HepG2 (cell line): ENCODE results near the gene DHCR7. TPM values are rescaled to one million over a fixed set of nuclear protein-coding genes. Genes with fewer than 3 reads are reported as not detected.

ENCODE experiments used
- ATAC-seq: fragments of 200-7000 bp; cut with Tn5 transposase; 3 replicates; pipeline ENCODE4 v1.9.1; 2020; ENCODE audit warnings: mild to moderate bottlenecking, moderate library complexity
- BruUV-seq: library from RNA; stranded (reverse); fragments of 400-500 nt; replicated peaks from 2 replicates; lab custom pipeline; 2021; lab: Mats Ljungman, UMichigan
- CTCF ChIA-PET: fragments of 300-600 bp; formaldehyde crosslinking; extraction: SDS; loops from one replicate; lab custom pipeline; 2021; ENCODE audit warnings: low total read pairs, inconsistent platforms, low intra/inter-chr PET ratio; lab: Yijun Ruan, JAX
- POLR2A ChIA-PET: fragments of 350-600 bp; sonication (Branson Sonifier 250); formaldehyde crosslinking; loops from one replicate; lab custom pipeline; 2020; ENCODE audit warnings: antibody characterized with exemption, inconsistent platforms; lab: Yijun Ruan, JAX
- DNase-seq: peaks from one replicate; pipeline ENCODE4 v3.0.0-alpha.2; 2015; ENCODE audit warnings: low spot score
- FAIRE-seq: peaks from 3 replicates; lab custom pipeline; 2011; peaks lifted over from hg19 to GRCh38; lab: Jason Lieb, UNC
- H2AFZ ChIP-seq: one replicate; pipeline ENCODE4 v1.6.1; 2011; ENCODE audit warnings: low read length, inconsistent platforms
- H3K27ac ChIP-seq: fragments of 300-600 bp; 3 replicates; pipeline ENCODE4 v1.8.0; 2011; ENCODE audit warnings: mixed run types, mild to moderate bottlenecking, mixed read lengths, low read length, inconsistent platforms; ENCODE audit not compliant: insufficient read depth; ENCODE audit errors: extremely low read length
- H3K27me3 ChIP-seq, 2 experiments: fragments of 200-600 bp in 1 of 2; 2 replicates in 1 of 2; 3 replicates in 1 of 2; pipeline versions ENCODE4 v1.6.0 to v1.8.0; 2011; ENCODE audit warnings: low read length in 2 of 2, mild to moderate bottlenecking in 2 of 2, moderate library complexity in 2 of 2, inconsistent platforms in 1 of 2; ENCODE audit not compliant: insufficient read depth in 2 of 2, control insufficient read depth in 1 of 2
- H3K36me3 ChIP-seq, 2 experiments: fragments of 200-600 bp in 1 of 2; replicated peaks in 1 of 2; 2 replicates in 1 of 2; 3 replicates in 1 of 2; pipeline versions ENCODE4 v1.5.1 to v1.8.0; 2011; ENCODE audit warnings: low read length in 2 of 2, inconsistent platforms in 1 of 2; ENCODE audit not compliant: insufficient read depth in 2 of 2, control insufficient read depth in 1 of 2
- H3K4me1 ChIP-seq: 2 replicates; pipeline ENCODE4 v1.5.1; 2012; ENCODE audit warnings: low read length, inconsistent platforms; ENCODE audit not compliant: insufficient read depth
- H3K4me2 ChIP-seq: 2 replicates; pipeline ENCODE4 v1.6.0; 2011; ENCODE audit warnings: low read depth, low read length, inconsistent platforms
- H3K4me3 ChIP-seq, 3 experiments: fragments of 200-600 bp in 1 of 3; sonication (generic), shearing (Covaris generic) in 1 of 3; replicated peaks in 1 of 3; 2 replicates each; pipeline ENCODE4 v1.5.1; 2011 to 2016; ENCODE audit warnings: low read length in 3 of 3, inconsistent platforms in 2 of 3, low read depth in 2 of 3, mild to moderate bottlenecking in 2 of 3, control low read depth in 1 of 3, mixed read lengths in 1 of 3; ENCODE audit not compliant: insufficient read depth in 1 of 3
- H3K79me2 ChIP-seq: one replicate; pipeline ENCODE4 v1.6.1; 2011; ENCODE audit warnings: low read length, inconsistent platforms; ENCODE audit not compliant: insufficient read depth
- H3K9ac ChIP-seq: 2 replicates; pipeline ENCODE4 v1.6.0; 2011; ENCODE audit warnings: mild to moderate bottlenecking, low read depth, low read length, inconsistent platforms; ENCODE audit not compliant: insufficient read depth
- H3K9me3 ChIP-seq: 2 replicates; pipeline ENCODE4 v1.5.1; 2012; ENCODE audit warnings: mild to moderate bottlenecking, low read length
- H4K20me1 ChIP-seq: 2 replicates; pipeline ENCODE4 v1.6.0; 2011; ENCODE audit warnings: inconsistent platforms, mild to moderate bottlenecking, low read length, moderate library complexity; ENCODE audit not compliant: insufficient read depth
- ADNP ChIP-seq: sonication (generic); formaldehyde crosslinking; IDR thresholded peaks from 2 replicates; pipeline ENCODE4 v1.4.0; 2020; ENCODE audit warnings: missing genetic modification reagents
- BORCS8-MEF2B ChIP-seq: sonication (generic); formaldehyde crosslinking; IDR thresholded peaks from 2 replicates; pipeline ENCODE4 v1.8.0; 2022; ENCODE audit warnings: mild to moderate bottlenecking, missing genetic modification reagents
- CC2D1A ChIP-seq: sonication (generic); formaldehyde crosslinking; IDR thresholded peaks from 2 replicates; pipeline ENCODE4 v1.8.1; 2023; ENCODE audit warnings: mild to moderate bottlenecking, missing genetic modification reagents
- CSRNP1 ChIP-seq: sonication (generic); formaldehyde crosslinking; IDR thresholded peaks from 2 replicates; pipeline ENCODE4 v1.8.1; 2023; ENCODE audit warnings: mild to moderate bottlenecking, missing genetic modification reagents
- DR1 ChIP-seq: sonication (generic); formaldehyde crosslinking; IDR thresholded peaks from 2 replicates; pipeline ENCODE4 v1.8.0; 2021; ENCODE audit warnings: mild to moderate bottlenecking, missing genetic modification reagents, inconsistent platforms
- ELF1 ChIP-seq: sonication (generic); formaldehyde crosslinking; IDR thresholded peaks from 2 replicates; pipeline ENCODE4 v1.4.0; 2020; ENCODE audit warnings: missing genetic modification reagents
- GTF3A ChIP-seq: sonication (generic); formaldehyde crosslinking; conservative IDR thresholded peaks from 2 replicates; pipeline ENCODE4 v1.4.0; 2020; ENCODE audit warnings: mild to moderate bottlenecking, missing genetic modification reagents
- HMGXB4 ChIP-seq, 2 experiments: sonication (generic) in 1 of 2; formaldehyde crosslinking in 1 of 2; IDR thresholded peaks; 2 replicates each; pipeline versions ENCODE4 v1.4.0 to v1.6.1; 2018 to 2020; ENCODE audit warnings: missing genetic modification reagents in 2 of 2, borderline replicate concordance in 1 of 2, low read depth in 1 of 2, mild to moderate bottlenecking in 1 of 2, missing biosample characterization in 1 of 2
- MAX ChIP-seq: IDR thresholded peaks from 2 replicates; pipeline ENCODE4 v1.6.1; 2012; ENCODE audit warnings: inconsistent platforms
- MEIS1 ChIP-seq: sonication (generic); formaldehyde crosslinking; IDR thresholded peaks from 2 replicates; pipeline ENCODE4 v1.9.0; 2021; ENCODE audit warnings: mild to moderate bottlenecking, missing genetic modification reagents, moderate library complexity, borderline replicate concordance
- RARA ChIP-seq: IDR thresholded peaks from 2 replicates; pipeline ENCODE4 v1.6.1; 2016; ENCODE audit warnings: missing genetic modification reagents, missing compliant biosample characterization
- SALL1 ChIP-seq: sonication (generic); formaldehyde crosslinking; IDR thresholded peaks from 2 replicates; pipeline ENCODE4 v1.8.0; 2022; ENCODE audit warnings: mild to moderate bottlenecking, missing genetic modification reagents
- THRA ChIP-seq: sonication (generic); formaldehyde crosslinking; IDR thresholded peaks from 2 replicates; pipeline ENCODE4 v1.4.0; 2020; ENCODE audit warnings: missing genetic modification reagents, borderline replicate concordance
- U2AF1 ChIP-seq: fragments of 200-400 bp; formaldehyde crosslinking; optimal IDR thresholded peaks from 2 replicates; pipeline ENCODE3; 2017; ENCODE audit warnings: mild to moderate bottlenecking, low read depth, low read length
- ZFP91 ChIP-seq: sonication (generic); formaldehyde crosslinking; IDR thresholded peaks from 2 replicates; pipeline ENCODE4 v1.9.0; 2022; ENCODE audit warnings: missing genetic modification reagents, mild to moderate bottlenecking, borderline replicate concordance
- WGBS: methylation state at CpG from one replicate; pipeline ENCODE4 v1.1.6; 2017; ENCODE audit warnings: low lambda C conversion rate; 5-methylcytosine and 5-hydroxymethylcytosine counted together
- in situ Hi-C: cut with HindIII; loops from 2 replicates; pipeline ENCODE4 v1.10.0; 2017; ENCODE audit warnings: low pct_unique_long_range_greater_than_20kb; ENCODE audit not compliant: extremely low pct_ligation_motif_present
- intact Hi-C: fragments of 100-400 bp; cut with micrococcal nuclease; formaldehyde crosslinking; loops from one replicate; pipeline ENCODE4 v1.10.0; 2022; ENCODE audit not compliant: unreplicated experiment
- polyA plus RNA-seq, 8 experiments: library from polyadenylated mRNA; depleted of rRNA in 3 of 8; stranded (reverse) in 7 of 8; unstranded in 1 of 8; fragments of >200 nt; fragmentation: Illumina TruSeq in 4 of 8; extraction: Trizol in 4 of 8; gene quantifications; 2 replicates each; pipeline versions ENCODE4 v1.2.1 to v1.2.3, GENCODE V29; 2011 to 2016; ENCODE audit warnings: low read depth in 4 of 8, missing spikeins in 1 of 8, mixed read lengths in 1 of 8; ENCODE audit not compliant: insufficient read depth in 1 of 8
- total RNA-seq, 5 experiments: library from RNA; depleted of rRNA; stranded (reverse); fragments of >200 nt; fragmentation: Illumina TruSeq; extraction: Trizol; gene quantifications; 2 replicates each; pipeline ENCODE4 v1.2.3, GENCODE V29; 2016; ENCODE audit warnings: low read depth in 1 of 5

Gene DHCR7
- total and polyA plus RNA-seq, 2 of the 13 experiments (the other 11 are each of a cell fraction or from before 2014, with no cell fraction given), result 96.0 to 143 TPM

- Histone ChIP-seq H3K9ac (no peak overlapping the region), H4K20me1 (no peaks in the 10 kb centered on the region), H3K4me1 (peaks cover 47% of the 10 kb centered on the region), H3K4me2 (peak overlapping the region; percentile 49), H3K4me3 (no peak overlapping the region; a peak in 1 of 6 replicates), H3K36me3 (no peaks in the 10 kb centered on the region), H3K27ac (no peak overlapping the region), H3K79me2 (no peaks in the 10 kb centered on the region), H3K9me3 (no peaks in the 10 kb centered on the region), H2AFZ (no peak overlapping the region), H3K27me3 (peaks cover 1 to 3% of the 10 kb centered on the region in 2 experiments; a peak in 2 of 5 replicates)
- no TSS peak for BruUV-seq
- FAIRE-seq (no peak), DNase-seq (peak; percentile 35), ATAC-seq (peak; percentile 49)
- intact Hi-C loops (no loop called here), in situ Hi-C loops (no loop called here)
- WGBS, result 47% methylated on average over 6 of the region's 7 CpGs
- ChIA-PET CTCF (no interaction called here), POLR2A (no interaction called here)
- TF ChIP-seq MEIS1 (CRISPR knock-in tag), result no peak
- TF ChIP-seq MAX, result 0 out of 2 replicates have a peak, but pooled peaks have one; percentile 18
- no peak for TF ChIP-seq CC2D1A
- no peak for TF ChIP-seq ELF1 (CRISPR knock-in tag)
- no peak for TF ChIP-seq THRA (CRISPR knock-in tag)
- TF ChIP-seq GTF3A (CRISPR knock-in tag), result no peak
- TF ChIP-seq U2AF1, result no peak
- no peak for TF ChIP-seq DR1
- TF ChIP-seq ZFP91, result 0 out of 2 replicates have a peak, but pooled peaks have one; percentile 30
- TF ChIP-seq CSRNP1 (CRISPR knock-in tag), result 0 out of 2 replicates have a peak, but pooled peaks have one; percentile 24
- TF ChIP-seq ADNP, result no peak
- peak; percentile 28; the same call in 1 of the 2 replicates for TF ChIP-seq RARA
- TF ChIP-seq SALL1 (CRISPR knock-in tag), result peak; percentile 35; the same call in 1 of the 2 replicates
- TF ChIP-seq BORCS8-MEF2B (CRISPR knock-in tag), result no peak
- no peak for TF ChIP-seq HMGXB4 (CRISPR knock-in tag; IDR thresholded peaks at IDR 0.05; ENCODE audit: borderline replicate concordance in 1 of 2, low read depth in 1 of 2)
Measured at GRCh38 chr11:71428861-71429435, 19.2 kb downstream of the DHCR7 start.
